K562 (cell line): ENCODE results near the gene SLC35G6. TPM values are rescaled to one million over a fixed set of nuclear protein-coding genes. Genes with fewer than 3 reads are reported as not detected.

ENCODE experiments used
- CBX3 ChIP-seq, 2 experiments: IDR thresholded peaks; 1 replicate in 1 of 2; 2 replicates in 1 of 2; pipeline ENCODE4 v1.6.1; 2012; ENCODE audit warnings: inconsistent platforms in 2 of 2, low read length in 2 of 2, borderline replicate concordance in 1 of 2, control low read depth in 1 of 2
- FOXK2 ChIP-seq, 2 experiments: fragments of 450-650 bp; IDR thresholded peaks in 1 of 2; conservative IDR thresholded peaks in 1 of 2; 2 replicates each; pipeline ENCODE4 v1.6.1; 2016; ENCODE audit warnings: low read depth in 2 of 2, mild to moderate bottlenecking in 1 of 2
- GABPB1 ChIP-seq: sonication (generic); formaldehyde crosslinking; IDR thresholded peaks from 2 replicates; pipeline ENCODE4 v1.8.0; 2022; ENCODE audit warnings: mild to moderate bottlenecking, missing genetic modification reagents
- KHSRP ChIP-seq: fragments of 450-650 bp; IDR thresholded peaks from 2 replicates; pipeline ENCODE4 v1.6.1; 2017
- L3MBTL2 ChIP-seq: fragments of 450-650 bp; IDR thresholded peaks from 2 replicates; pipeline ENCODE4 v1.6.1; 2016; ENCODE audit warnings: mild to moderate bottlenecking, moderate library complexity
- MECOM ChIP-seq: fragments of 250-450 bp; sonication (Bioruptor Pico); IDR thresholded peaks from 2 replicates; pipeline ENCODE4 v1.8.0; 2022; ENCODE audit warnings: inconsistent platforms
- NR2F6 ChIP-seq: fragments of 450-650 bp; formaldehyde crosslinking; IDR thresholded peaks from 2 replicates; pipeline ENCODE4 v1.4.0; 2020; ENCODE audit warnings: mild to moderate bottlenecking
- RAD21 ChIP-seq, 2 experiments: fragments of 250-450 bp in 1 of 2; fragments of 450-650 bp in 1 of 2; sonication (Bioruptor Pico) in 1 of 2; formaldehyde crosslinking in 1 of 2; IDR thresholded peaks in 1 of 2; conservative IDR thresholded peaks in 1 of 2; 2 replicates each; pipeline versions ENCODE4 v1.4.0 to v1.8.0; 2020 to 2022; ENCODE audit warnings: mild to moderate bottlenecking in 2 of 2, moderate library complexity in 1 of 2
- SIN3B ChIP-seq: fragments of 450-650 bp; IDR thresholded peaks from 2 replicates; pipeline ENCODE4 v1.6.1; 2017; ENCODE audit warnings: low read depth, mild to moderate bottlenecking, moderate library complexity
- SRSF3 ChIP-seq: fragments of 200-400 bp; formaldehyde crosslinking; IDR thresholded peaks from 2 replicates; pipeline ENCODE4 v1.6.1; 2016; ENCODE audit warnings: mild to moderate bottlenecking, low read length, moderate library complexity; ENCODE audit not compliant: insufficient read depth
- THRAP3 ChIP-seq: fragments of 450-650 bp; IDR thresholded peaks from 2 replicates; pipeline ENCODE4 v1.6.1; 2016; ENCODE audit warnings: mild to moderate bottlenecking, inconsistent platforms, borderline replicate concordance
- ZNF263 ChIP-seq: sonication (generic); formaldehyde crosslinking; IDR thresholded peaks from 2 replicates; pipeline ENCODE4 v1.8.0; 2022; ENCODE audit warnings: mild to moderate bottlenecking, missing genetic modification reagents, borderline replicate concordance
- ZNF347 ChIP-seq: fragments of 450-650 bp; formaldehyde crosslinking; IDR thresholded peaks from 2 replicates; pipeline ENCODE4 v1.4.0; 2020; ENCODE audit warnings: low read depth, mild to moderate bottlenecking, moderate library complexity
- polyA plus RNA-seq, 8 experiments: library from polyadenylated mRNA; depleted of rRNA in 4 of 8; stranded (reverse) in 5 of 8; unstranded in 3 of 8; fragments of >200 nt; fragmentation: Nextera tagmentation in 2 of 8; fragmentation: Illumina TruSeq in 1 of 8; extraction: Ambion mirVana in 2 of 8; extraction: Trizol in 1 of 8; gene quantifications; 2 replicates each; pipeline versions ENCODE4 v1.2.1 to v1.2.3, GENCODE V29; 2011 to 2014; ENCODE audit warnings: inconsistent platforms in 1 of 8, missing spikeins in 1 of 8
- total RNA-seq, 7 experiments: library from RNA; depleted of rRNA in 6 of 7; stranded (reverse); fragments of >200 nt in 6 of 7; fragmentation: Illumina TruSeq in 2 of 7; extraction: Trizol in 2 of 7; gene quantifications; 2 replicates each; pipeline versions ENCODE4 v1.2.1 to v1.2.3, GENCODE V29; 2011 to 2021; ENCODE audit warnings: low replicate concordance in 1 of 7
- TF ChIP-seq, protein P1 (sequence below): sonication (generic); formaldehyde crosslinking; IDR thresholded peaks from 2 replicates; pipeline ENCODE4 v1.8.1; 2023; ENCODE audit warnings: missing genetic modification reagents, mild to moderate bottlenecking, borderline replicate concordance
- TF ChIP-seq, protein P2 (sequence below): fragments of 450-650 bp; formaldehyde crosslinking; conservative IDR thresholded peaks from 2 replicates; pipeline ENCODE4 v1.4.0; 2022; ENCODE audit warnings: mild to moderate bottlenecking, missing genetic modification characterization
- TF ChIP-seq, protein P3 (sequence below): sonication (generic); formaldehyde crosslinking; IDR thresholded peaks from 2 replicates; pipeline ENCODE4 v1.8.1; 2023; ENCODE audit warnings: mild to moderate bottlenecking, missing genetic modification reagents

Gene SLC35G6
- total and polyA plus RNA-seq, 9 of the 15 experiments (the other 6 are each of a cell fraction or from before 2014, with no cell fraction given): not detected

DNA sequence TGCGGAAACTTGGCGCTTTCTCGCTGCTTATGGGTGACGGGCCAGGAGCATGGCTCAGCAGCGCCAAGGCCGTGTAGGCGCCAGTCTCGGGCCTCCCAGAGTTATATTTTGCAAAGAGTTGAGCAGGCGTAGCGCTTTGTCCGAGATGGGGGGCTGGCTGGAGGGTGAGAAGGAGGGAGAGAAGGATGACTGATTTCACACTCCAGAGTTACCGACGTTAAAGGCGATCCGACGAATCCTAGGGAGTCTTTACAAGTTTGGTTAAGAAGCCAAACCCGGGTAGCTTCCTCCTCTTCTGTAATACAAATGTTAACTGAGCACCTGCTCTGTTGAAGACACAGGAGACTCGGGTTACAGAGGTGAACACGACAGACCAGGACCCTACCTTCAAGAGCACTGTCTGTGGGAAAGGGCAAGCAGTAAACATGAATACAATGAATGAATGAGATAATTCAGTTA lies 3.7 kb downstream of the SLC35G6 start (continued):
- TF ChIP-seq, protein P1, sequence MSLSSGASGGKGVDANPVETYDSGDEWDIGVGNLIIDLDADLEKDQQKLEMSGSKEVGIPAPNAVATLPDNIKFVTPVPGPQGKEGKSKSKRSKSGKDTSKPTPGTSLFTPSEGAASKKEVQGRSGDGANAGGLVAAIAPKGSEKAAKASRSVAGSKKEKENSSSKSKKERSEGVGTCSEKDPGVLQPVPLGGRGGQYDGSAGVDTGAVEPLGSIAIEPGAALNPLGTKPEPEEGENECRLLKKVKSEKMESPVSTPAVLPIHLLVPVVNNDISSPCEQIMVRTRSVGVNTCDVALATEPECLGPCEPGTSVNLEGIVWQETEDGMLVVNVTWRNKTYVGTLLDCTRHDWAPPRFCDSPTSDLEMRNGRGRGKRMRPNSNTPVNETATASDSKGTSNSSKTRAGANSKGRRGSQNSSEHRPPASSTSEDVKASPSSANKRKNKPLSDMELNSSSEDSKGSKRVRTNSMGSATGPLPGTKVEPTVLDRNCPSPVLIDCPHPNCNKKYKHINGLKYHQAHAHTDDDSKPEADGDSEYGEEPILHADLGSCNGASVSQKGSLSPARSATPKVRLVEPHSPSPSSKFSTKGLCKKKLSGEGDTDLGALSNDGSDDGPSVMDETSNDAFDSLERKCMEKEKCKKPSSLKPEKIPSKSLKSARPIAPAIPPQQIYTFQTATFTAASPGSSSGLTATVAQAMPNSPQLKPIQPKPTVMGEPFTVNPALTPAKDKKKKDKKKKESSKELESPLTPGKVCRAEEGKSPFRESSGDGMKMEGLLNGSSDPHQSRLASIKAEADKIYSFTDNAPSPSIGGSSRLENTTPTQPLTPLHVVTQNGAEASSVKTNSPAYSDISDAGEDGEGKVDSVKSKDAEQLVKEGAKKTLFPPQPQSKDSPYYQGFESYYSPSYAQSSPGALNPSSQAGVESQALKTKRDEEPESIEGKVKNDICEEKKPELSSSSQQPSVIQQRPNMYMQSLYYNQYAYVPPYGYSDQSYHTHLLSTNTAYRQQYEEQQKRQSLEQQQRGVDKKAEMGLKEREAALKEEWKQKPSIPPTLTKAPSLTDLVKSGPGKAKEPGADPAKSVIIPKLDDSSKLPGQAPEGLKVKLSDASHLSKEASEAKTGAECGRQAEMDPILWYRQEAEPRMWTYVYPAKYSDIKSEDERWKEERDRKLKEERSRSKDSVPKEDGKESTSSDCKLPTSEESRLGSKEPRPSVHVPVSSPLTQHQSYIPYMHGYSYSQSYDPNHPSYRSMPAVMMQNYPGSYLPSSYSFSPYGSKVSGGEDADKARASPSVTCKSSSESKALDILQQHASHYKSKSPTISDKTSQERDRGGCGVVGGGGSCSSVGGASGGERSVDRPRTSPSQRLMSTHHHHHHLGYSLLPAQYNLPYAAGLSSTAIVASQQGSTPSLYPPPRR (CRISPR knock-in tag): no peak; the same call in 1 of the 2 replicates
- no peak for TF ChIP-seq MECOM (CRISPR knock-in tag)
- TF ChIP-seq, protein P2, sequence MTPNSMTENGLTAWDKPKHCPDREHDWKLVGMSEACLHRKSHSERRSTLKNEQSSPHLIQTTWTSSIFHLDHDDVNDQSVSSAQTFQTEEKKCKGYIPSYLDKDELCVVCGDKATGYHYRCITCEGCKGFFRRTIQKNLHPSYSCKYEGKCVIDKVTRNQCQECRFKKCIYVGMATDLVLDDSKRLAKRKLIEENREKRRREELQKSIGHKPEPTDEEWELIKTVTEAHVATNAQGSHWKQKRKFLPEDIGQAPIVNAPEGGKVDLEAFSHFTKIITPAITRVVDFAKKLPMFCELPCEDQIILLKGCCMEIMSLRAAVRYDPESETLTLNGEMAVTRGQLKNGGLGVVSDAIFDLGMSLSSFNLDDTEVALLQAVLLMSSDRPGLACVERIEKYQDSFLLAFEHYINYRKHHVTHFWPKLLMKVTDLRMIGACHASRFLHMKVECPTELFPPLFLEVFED (CRISPR knock-in tag): no peak
- no peak for TF ChIP-seq KHSRP
- TF ChIP-seq, protein P3, sequence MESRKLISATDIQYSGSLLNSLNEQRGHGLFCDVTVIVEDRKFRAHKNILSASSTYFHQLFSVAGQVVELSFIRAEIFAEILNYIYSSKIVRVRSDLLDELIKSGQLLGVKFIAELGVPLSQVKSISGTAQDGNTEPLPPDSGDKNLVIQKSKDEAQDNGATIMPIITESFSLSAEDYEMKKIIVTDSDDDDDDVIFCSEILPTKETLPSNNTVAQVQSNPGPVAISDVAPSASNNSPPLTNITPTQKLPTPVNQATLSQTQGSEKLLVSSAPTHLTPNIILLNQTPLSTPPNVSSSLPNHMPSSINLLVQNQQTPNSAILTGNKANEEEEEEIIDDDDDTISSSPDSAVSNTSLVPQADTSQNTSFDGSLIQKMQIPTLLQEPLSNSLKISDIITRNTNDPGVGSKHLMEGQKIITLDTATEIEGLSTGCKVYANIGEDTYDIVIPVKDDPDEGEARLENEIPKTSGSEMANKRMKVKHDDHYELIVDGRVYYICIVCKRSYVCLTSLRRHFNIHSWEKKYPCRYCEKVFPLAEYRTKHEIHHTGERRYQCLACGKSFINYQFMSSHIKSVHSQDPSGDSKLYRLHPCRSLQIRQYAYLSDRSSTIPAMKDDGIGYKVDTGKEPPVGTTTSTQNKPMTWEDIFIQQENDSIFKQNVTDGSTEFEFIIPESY: peak; percentile 57; the same call in 1 of the 2 replicates
- TF ChIP-seq ZNF263: no peak; the same call in 1 of the 2 replicates
- no peak for TF ChIP-seq ZNF347
- TF ChIP-seq SIN3B: no peak
- TF ChIP-seq SRSF3: no peak
- peak in 1 of 2 experiments; percentile 22; a peak in 1 of 4 replicates for TF ChIP-seq RAD21 (CRISPR knock-in tag; conservative IDR thresholded peaks at IDR 0.05 in 1 of 2, IDR thresholded peaks at IDR 0.05 in 1 of 2)
- TF ChIP-seq L3MBTL2: peak; percentile 41; the same call in 1 of the 2 replicates
- no peak for TF ChIP-seq THRAP3
- no peak for TF ChIP-seq GABPB1 (CRISPR knock-in tag)
- TF ChIP-seq CBX3 (IDR thresholded peaks at IDR 0.05; ENCODE audit: borderline replicate concordance in 1 of 2, low read length in 2 of 2): no peak
- TF ChIP-seq FOXK2 (conservative IDR thresholded peaks at IDR 0.05 in 1 of 2, IDR thresholded peaks at IDR 0.05 in 1 of 2; ENCODE audit: low read depth in 2 of 2): no peak
- TF ChIP-seq NR2F6 (CRISPR knock-in tag): no peak
